Thoracic aorta (tissue), 2 donors: ENCODE data around the gene ENOX1. TPM values are rescaled to one million over a fixed set of nuclear protein-coding genes. Genes with fewer than 3 reads are reported as not detected.
"Not testable (repeated sequence)": the region's sequence is repeated elsewhere in the genome, so short reads cannot be mapped to it uniquely, and the experiment has no call there.

Experiments
- ATAC-seq: fragments of 150-250 bp; one replicate; pipeline ENCODE4 v1.8.0; 2017; ENCODE audit warnings: low read depth; ENCODE audit not compliant: insufficient number of reproducible peaks, low FRiP score
- DNase-seq: peaks from one replicate; pipeline ENCODE4 v3.0.0-alpha.2; 2020; ENCODE audit warnings: low spot score
- H3K27ac ChIP-seq, 2 donors: fragments of 200-600 bp; sonication (generic); 1 replicate in 1 of 2; 2 replicates in 1 of 2; pipeline ENCODE4 v1.5.1; 2016; ENCODE audit warnings: mild to moderate bottlenecking in 2 of 2, moderate library complexity in 2 of 2
- H3K27me3 ChIP-seq: fragments of 200-600 bp; sonication (generic); replicated peaks from 2 replicates; pipeline ENCODE4 v1.6.0; 2016; ENCODE audit warnings: mild to moderate bottlenecking; ENCODE audit not compliant: insufficient read depth
- H3K36me3 ChIP-seq: fragments of 200-600 bp; sonication (generic); one replicate; pipeline ENCODE4 v1.5.1; 2016
- H3K4me1 ChIP-seq, 2 donors: fragments of 200-600 bp; sonication (generic); 1 replicate in 1 of 2; 2 replicates in 1 of 2; pipeline versions ENCODE4 v1.5.1 to v1.6.0; 2016; ENCODE audit warnings: low read depth in 2 of 2, mild to moderate bottlenecking in 1 of 2; ENCODE audit not compliant: control insufficient read depth in 1 of 2
- H3K4me3 ChIP-seq: fragments of 200-600 bp; sonication (generic); 2 replicates; pipeline ENCODE4 v1.5.1; 2016; ENCODE audit warnings: mild to moderate bottlenecking
- H3K9me3 ChIP-seq: fragments of 200-600 bp; sonication (generic); 2 replicates; pipeline ENCODE4 v1.5.1; 2016
- total RNA-seq, 2 donors: library from RNA; depleted of rRNA; stranded (reverse); fragments of >200 nt; gene quantifications; one replicate each; pipeline versions ENCODE4 v1.1.0 to v1.2.3, GENCODE V29; 2016
- TF ChIP-seq, protein P1 (sequence below): fragments of 200-600 bp; sonication (generic); IDR thresholded peaks from one replicate; pipeline ENCODE4 v1.5.1; 2019; ENCODE audit warnings: antibody characterized with exemption

The ENOX1 gene
- total RNA-seq, 2 donors from 2014 or later: 0.41 to 2.3 TPM

DNA sequence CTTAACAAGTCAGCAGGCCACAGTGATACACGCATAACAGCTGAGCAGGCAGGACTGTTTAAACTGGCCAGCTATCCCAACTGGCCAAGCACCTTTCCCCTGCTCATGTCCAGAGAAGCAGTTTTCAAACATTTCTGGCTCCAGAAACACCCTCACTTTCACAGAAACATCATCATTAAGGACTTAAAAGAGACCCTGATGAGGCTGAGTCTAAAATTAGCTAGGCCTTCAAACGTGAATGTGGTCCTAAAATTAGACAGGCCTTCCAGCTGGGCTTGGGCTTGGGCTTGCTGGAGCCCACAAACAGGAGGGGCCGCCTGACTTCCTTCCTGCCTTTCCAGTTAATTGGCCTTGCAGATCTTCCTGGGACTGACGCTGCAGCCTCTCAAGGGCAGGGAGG, 429.2 kb downstream of the ENOX1 start:
- H3K36me3 ChIP-seq: no peaks in the 10 kb centered on the region
- peaks cover 0 to 32% of the 10 kb centered on the region in 2 donors for H3K4me1 ChIP-seq
- no peak for DNase-seq
- no peak for ATAC-seq
- TF ChIP-seq, protein P1, sequence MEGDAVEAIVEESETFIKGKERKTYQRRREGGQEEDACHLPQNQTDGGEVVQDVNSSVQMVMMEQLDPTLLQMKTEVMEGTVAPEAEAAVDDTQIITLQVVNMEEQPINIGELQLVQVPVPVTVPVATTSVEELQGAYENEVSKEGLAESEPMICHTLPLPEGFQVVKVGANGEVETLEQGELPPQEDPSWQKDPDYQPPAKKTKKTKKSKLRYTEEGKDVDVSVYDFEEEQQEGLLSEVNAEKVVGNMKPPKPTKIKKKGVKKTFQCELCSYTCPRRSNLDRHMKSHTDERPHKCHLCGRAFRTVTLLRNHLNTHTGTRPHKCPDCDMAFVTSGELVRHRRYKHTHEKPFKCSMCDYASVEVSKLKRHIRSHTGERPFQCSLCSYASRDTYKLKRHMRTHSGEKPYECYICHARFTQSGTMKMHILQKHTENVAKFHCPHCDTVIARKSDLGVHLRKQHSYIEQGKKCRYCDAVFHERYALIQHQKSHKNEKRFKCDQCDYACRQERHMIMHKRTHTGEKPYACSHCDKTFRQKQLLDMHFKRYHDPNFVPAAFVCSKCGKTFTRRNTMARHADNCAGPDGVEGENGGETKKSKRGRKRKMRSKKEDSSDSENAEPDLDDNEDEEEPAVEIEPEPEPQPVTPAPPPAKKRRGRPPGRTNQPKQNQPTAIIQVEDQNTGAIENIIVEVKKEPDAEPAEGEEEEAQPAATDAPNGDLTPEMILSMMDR: no peak
- no peaks in the 10 kb centered on the region for H3K27me3 ChIP-seq
- no peak overlapping the region for H3K4me3 ChIP-seq
- no peaks in the 10 kb centered on the region for H3K9me3 ChIP-seq
- H3K27ac ChIP-seq: peak overlapping the region in 1 of 2 donors; percentile 23

- Histone ChIP-seq H3K4me1 (peaks cover 0 to 27% of the 10 kb centered on the region in 2 donors), H3K9me3 (no peaks in the 10 kb centered on the region), H3K27ac (no peak overlapping the region), H3K4me3 (no peak overlapping the region), H3K27me3 (no peaks in the 10 kb centered on the region), H3K36me3 (no peaks in the 10 kb centered on the region)
- TF ChIP-seq, protein P1: no peak
- no peak for DNase-seq
- ATAC-seq: no peak
Observed at GRCh38 chr13:43356567-43356966, 430.2 kb downstream of the ENOX1 start.

GRCh38 chr13:43355774-43356173, 431.0 kb downstream of the ENOX1 start:
- Histone ChIP-seq H3K4me3 (no peak overlapping the region), H3K9me3 (no peaks in the 10 kb centered on the region), H3K27me3 (no peaks in the 10 kb centered on the region), H3K36me3 (no peaks in the 10 kb centered on the region), H3K4me1 (peaks cover 0 to 20% of the 10 kb centered on the region in 2 donors), H3K27ac (no peak overlapping the region)
- DNase-seq (no peak), ATAC-seq (no peak)
- TF ChIP-seq, protein P1: no peak

- TF ChIP-seq, protein P1: no peak
- ATAC-seq (no peak), DNase-seq (no peak)
Observed at GRCh38 chr13:43354153-43354945, 432.4 kb downstream of the ENOX1 start.

DNA sequence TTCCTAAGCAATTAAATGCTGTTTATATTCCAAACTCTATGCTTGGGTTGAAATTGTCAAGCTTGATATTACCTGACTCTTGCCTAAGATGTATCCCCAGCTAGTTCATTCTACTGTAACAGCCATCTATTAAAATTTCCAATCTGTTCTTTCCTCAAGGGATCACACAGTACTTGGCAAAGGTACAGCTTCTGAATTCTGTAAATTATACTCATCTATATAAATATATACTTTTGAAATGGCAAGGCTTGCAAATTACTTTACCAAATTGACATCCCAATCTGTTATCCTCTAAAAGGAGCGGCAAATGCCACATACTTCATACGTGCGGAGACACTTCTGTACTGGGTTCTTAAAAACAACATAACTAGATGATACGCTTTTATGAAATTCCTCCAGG, 433.1 kb downstream of the ENOX1 start:
- Histone ChIP-seq H3K4me3 (no peak overlapping the region), H3K27ac (no peak overlapping the region), H3K36me3 (no peaks in the 10 kb centered on the region), H3K27me3 (no peaks in the 10 kb centered on the region), H3K4me1 (peaks cover 0 to 11% of the 10 kb centered on the region in 2 donors), H3K9me3 (no peaks in the 10 kb centered on the region)
- TF ChIP-seq, protein P1: no peak
- ATAC-seq: no peak
- no peak for DNase-seq

More at GRCh38 chr13:43354153-43354945, 432.4 kb downstream of the ENOX1 start:
- Histone ChIP-seq H3K9me3 (no peaks in the 10 kb centered on the region), H3K4me3 (no peak overlapping the region), H3K27me3 (no peaks in the 10 kb centered on the region), H3K27ac (no peak overlapping the region), H3K36me3 (no peaks in the 10 kb centered on the region), H3K4me1 (peaks cover 0 to 11% of the 10 kb centered on the region in 2 donors)

- not testable (repeated sequence) for DNase-seq, ATAC-seq, H3K4me3 ChIP-seq, H3K36me3 ChIP-seq, H3K27me3 ChIP-seq, H3K9me3 ChIP-seq, H3K4me1 ChIP-seq, H3K27ac ChIP-seq
Observed at GRCh38 chr13:43351612-43352011, 435.2 kb downstream of the ENOX1 start.
